HG03280 (cell line): ENCODE results near the gene EXOC6B.

ENCODE experiments used
- ATAC-seq: cut with Tn5 transposase; IDR thresholded peaks from one replicate; pipeline ENCODE4 v1.9.1; 2021; ENCODE audit warnings: mild to moderate bottlenecking, moderate library complexity; ENCODE audit not compliant: unreplicated experiment

EXOC6B gene

DNA sequence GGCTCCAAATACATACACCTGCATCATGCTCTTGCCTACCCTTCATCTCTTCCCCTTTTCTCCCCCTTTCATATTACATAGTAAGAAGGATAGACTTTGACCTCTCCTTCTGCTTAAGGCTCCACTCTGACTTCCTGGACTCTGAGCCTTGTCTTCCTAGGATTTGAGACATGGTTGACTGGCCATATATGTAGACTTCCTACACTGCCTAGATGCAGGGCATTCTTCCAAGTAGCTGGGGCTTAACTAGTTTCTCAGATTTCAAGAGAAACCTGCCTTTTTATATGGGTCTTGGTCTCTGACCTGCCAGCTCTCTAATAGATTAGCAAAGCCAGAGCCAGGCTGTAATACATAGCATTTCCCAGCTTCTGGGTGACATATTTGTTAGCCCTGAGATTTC is 642.8 kb downstream of the EXOC6B start:
- ATAC-seq, result no peak

DNA sequence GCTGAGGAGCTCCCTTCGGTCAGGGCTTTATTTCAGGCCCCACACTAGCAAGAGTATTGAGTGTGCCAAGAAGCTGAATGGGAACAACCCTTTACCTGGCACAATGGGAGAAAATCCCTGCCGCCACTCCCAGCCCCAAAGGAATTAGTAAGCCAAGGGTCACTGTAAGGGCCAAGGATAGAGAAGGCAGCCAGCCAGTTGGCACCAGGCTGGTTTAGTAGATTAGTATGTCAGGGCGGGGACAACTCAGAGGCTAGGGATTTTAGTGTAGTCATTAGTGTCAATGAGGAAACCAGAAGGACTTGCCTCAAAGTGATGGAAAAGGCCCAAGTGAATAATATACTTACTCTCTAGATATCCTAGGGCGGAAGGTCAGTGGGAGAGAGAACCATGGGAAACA is 643.3 kb downstream of the EXOC6B start:
- ATAC-seq, result no peak

DNA sequence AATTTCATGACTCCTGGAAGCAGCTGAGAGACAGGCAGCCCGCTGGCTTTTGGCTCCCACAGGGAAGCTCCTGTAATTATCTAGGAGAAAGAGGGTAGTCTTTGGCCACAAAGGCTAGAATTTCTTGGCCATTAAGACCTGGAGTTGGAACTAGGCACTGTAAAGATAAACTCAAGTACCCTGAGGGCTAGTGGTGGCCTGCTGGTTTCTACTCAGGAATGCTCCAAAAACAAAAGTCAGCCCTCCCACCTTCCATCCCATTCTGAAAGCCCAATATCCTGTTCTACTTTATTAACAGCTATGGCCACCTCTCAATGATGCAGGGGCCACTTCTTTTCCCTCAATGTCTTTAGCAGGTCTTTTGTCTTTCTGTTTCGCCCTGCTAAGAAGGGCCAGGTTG is 644.2 kb downstream of the EXOC6B start:
- ATAC-seq, result no peak

DNA sequence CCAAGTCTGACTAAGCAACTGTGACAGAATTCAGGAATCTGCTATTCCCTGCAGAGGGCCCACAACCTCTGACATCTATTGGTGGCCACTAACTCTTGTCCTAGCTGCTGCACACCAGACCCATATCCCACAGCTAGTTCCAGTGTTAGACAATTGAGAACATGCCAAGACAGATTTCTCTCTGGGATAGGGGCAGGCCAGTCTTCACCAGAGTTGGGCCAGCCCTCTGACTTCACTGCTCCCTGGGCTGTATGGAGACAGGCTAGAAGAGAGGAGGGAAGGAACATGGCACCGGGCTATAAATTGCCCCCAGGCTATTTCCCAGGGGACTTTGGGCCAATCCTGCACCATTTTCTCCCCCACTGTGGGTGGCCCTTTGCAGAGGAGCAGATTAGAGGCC is 645.5 kb downstream of the EXOC6B start:
- ATAC-seq, result no peak

DNA sequence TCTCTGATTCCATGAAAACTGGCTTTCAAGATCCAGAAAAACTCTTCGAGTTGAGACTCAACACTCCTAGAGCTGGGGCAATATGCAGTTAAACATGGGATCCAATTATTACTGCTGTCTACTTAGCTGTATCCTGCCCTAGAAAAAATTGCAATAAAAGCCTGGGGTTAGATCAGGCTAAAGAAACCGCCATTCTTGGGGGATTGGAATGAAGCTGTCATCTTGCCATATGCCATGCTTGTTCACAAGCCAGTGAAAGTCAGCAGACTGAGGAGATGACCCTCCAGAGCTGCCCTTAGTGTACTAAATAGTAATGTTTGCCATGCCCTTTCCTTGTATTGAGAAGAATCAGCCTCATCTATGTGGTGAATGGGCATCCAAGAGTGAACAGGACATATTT is 647.3 kb downstream of the EXOC6B start:
- ATAC-seq, result no peak

DNA sequence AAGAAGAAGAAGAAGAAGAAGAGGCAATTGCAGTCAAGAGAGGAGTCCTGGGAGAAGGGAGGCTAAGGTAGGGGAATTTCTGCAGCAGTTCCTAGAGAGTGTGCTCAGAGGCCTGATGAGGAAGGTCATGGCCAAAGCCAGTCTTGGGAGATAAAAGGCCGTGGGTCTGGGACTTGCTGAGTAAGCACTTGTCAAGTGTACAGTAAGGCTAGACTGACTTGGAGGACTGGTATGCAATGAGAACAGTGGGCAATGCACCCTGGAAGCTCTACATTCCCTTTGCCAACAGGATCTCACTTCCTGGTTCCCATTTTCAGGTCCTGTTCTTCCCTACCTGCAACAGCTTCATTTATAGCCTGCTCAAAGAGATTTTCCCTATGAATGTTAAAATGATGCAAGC is 649.6 kb downstream of the EXOC6B start:
- ATAC-seq, result no peak

DNA sequence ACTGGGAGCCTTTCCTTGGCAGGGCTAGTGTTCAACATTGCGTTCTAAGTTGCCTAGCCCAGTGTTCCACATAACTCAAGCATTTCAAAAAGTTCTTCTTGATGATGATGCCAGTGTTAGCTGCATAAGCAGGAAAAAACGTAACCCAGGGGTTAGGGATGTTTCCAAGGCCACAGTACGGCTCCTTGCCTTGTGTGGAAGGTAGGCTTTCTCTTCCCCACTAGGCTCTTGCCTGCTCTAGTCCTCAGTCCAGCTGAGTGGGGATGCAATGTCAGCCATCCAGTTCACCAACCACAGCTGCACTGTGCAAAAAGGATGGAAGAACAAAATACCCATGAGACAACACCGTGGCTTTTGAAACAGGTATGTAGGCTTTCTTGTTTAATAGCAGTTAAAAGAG is 650.2 kb downstream of the EXOC6B start:
- ATAC-seq, result no peak

DNA sequence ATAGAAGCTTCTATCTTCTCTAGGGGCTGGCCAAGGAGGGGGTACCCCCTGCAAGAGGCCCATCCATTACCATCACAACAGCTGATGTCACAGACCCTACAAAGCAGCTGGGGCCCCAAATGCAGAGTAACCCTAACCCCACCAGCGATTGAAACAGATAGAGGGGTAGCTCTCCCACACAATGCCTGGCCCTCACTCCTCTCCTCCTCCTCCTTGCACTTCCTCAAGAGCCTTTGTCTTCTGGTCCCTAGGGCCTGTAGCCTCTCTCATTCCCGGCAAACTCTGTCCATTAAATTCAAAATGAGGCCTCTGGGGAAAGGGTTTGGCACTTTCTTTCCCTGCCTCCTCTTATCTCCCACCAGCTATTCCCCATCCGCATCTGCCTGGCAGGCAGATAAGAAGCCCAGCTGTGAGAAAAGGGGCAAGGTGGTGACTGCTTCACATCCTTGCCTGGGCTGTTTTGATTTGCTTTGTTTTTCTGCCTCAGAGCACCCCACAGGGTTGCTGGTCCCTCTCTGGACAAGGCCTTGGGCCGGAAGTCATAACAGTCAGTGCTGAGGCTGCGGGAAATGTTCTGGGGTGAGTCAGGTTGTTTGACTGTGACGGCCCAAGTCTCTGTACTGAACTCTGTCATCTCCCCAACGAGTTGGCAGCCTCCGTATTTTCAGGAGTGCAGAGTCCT is 652.1 kb downstream of the EXOC6B start:
- ATAC-seq, result no peak

DNA sequence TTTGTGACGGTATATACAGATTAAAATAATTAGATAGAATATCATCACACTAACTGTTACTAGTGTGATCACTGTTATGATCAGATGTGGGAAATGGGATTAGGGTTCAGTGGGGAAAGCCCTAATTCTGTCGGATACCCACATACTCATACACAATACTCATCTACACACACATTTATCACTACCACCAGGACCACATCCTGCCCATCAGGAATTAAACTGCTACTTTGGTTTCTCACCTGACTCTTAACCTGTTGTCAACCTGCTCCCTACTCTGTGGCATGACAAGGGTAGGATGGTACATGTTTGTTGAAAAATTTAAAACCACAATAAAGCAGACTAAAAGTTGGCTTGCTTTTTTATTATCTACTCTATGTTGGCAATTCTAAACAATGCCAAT is 653.4 kb downstream of the EXOC6B start:
- ATAC-seq, result no peak

DNA sequence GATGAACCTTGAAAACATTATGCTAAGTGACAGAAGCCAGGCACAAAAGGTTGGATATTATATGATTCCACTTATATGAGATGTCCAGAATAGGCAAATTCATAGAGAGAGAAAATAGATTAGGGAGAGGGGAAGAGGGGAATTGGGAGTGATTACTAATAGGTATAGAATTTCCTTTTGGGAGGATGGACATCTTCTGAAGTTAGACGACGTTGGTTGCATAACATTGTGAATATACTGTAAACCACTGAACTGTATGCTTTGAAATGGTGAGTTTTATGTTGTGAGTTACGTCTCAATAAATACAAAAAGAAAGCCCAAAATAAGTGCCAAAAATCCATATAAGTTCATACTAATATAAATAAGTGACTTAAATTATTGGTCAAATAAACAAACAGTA is 659.6 kb downstream of the EXOC6B start:
- ATAC-seq, result no peak

DNA sequence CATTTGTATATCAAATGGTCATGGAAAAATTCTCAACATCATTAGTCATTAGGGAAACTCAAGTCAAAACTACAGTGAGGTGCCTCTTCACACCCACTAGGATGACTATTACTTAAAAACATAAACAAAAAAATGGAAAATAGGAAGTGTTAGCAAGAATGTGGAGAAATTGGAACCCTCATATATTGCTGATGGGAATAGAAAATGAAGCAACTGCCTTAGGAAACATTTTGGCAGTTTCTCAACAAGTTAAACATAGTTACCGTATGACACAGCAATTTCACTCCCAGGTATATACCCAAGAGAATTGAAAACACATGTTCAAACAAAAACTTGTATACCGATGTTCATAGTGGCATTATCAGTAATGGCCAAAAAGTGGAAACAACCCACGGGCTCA is 660.0 kb downstream of the EXOC6B start:
- no peak for ATAC-seq

DNA sequence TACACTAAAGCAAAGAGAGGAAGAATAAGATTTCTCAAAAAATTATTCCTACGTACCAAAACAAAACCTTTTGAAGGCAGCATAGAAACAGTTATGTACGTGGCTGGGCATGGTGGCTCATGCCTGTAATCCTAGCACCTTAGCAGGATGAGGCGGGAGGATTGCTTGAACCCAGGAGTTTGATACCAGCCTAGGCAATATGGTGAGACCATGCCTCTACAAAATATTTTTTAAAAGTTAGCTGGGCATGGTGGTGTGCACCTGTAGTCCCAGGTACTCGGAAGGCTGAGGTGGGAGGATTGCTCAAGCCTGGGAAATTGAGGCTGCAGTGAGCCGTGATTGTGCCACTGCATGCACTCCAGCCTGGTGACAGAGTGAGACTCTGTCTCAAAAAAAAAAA is 663.3 kb downstream of the EXOC6B start:
- ATAC-seq, result no peak

DNA sequence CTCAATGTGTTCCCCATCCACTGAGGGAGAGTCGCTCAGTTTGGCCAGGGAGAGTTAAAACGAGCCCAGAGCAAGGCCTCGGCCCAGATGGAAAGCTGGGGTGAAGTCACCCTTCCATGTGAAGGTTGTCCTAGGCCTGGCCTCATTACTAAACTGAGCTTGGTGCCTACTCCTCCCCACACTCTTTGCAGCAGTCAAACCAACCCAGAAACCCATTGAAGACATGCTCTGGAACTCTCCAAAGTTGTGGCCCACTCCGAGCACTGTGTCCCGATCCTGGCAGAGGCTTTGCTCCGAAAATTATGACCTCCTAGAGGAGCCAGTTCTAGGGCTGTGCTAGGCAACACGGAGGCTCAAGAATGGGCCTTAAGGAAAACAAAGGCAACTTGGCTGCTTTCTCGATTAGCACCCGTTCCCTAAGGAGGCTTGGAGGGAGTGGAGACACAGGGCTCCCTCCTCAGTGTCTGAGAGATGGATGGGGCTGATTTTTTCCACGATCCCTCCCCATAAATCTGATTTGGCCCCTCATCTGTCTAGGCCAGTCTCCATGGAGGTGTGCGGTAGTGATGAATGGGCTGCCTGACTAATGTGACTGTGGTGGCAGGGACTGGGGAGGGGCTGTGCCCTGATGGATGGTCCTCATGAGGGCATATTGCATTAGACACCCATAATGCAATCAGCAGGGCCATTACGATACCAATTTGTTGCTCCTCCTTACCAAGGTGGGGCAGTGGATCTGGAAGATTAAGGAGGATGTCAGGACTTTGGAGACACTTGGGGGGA is 666.4 kb downstream of the EXOC6B start:
- no peak for ATAC-seq

DNA sequence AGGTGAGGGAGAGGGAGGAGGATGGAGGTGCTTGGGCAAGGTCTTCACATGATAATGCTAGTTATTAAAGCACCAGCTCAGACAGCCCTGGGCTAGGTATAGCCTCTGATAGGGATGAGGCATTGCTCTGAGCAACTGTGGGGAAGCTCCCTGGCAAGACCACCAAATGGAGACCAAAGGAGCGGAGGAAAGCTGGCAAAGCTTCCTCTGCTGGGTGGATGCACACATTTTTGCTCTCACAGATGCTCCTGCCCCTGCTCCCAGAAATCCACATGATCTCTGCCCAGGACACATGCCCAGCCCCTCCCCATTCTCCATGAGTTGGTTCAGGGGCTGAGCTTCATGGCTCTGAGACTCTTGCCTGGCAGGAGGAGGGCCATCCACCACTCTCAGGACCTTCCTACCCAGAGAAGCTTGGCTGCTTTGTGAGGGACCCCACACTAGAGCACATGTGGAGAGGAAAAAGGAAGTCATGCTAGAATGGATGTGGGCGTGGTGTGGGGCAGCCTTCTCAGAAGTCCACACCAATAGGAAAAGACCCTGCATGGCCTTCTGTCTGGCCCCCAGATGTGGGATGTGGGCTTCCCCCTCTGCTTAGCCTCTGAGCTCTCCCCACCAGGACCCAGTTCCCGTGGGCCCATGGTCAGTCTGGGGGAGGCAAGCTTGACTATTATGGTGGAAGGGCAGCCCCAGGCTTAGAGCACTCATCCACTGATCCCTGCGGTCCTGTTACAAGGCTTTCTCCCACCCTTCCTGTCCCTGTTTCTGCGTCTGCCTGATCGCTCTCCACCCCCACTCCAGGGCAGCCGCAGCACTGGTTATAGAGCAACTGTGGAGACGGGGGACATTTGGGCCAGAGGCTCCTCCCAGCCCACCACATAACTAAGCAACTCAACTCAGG is 667.7 kb downstream of the EXOC6B start:
- no peak for ATAC-seq

DNA sequence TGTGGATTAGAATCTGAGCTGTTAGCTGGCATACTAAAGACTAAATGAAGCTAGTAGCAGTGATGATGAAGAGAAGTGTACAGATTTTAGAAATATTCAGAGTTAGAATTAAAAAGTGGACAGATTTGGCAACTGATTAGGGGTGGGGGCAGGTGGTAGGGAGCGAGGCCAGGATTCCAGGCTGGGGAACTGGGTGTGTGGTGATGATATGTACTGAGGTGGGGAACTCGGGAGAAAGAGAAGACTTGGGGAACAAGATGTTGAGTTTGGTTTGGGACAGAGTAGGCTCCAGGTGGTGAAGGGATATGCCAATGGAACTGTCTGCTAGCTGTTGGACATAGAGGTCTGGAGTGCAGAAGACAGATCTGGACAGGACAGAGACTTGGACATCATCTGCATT is 669.0 kb downstream of the EXOC6B start:
- no peak for ATAC-seq

DNA sequence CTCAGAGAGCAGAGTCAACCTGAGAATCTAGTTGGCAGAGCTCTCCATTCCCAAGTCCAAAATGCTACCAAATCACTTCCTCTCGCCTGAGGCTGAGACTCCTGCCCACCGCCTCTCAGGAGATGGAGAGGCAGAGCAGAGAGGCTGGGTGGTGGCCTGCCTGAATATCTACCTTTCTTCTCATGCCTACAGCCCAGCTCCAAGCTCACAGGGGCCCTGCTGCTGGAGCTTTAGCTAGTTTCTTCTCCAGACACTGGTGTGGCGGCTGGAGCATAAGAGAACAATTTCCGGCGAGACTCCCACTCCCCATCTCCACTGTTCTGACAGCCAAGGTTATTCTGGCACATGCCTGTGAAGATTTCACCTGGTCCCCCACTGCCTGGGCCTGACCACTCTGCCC is 670.1 kb downstream of the EXOC6B start:
- no peak for ATAC-seq

DNA sequence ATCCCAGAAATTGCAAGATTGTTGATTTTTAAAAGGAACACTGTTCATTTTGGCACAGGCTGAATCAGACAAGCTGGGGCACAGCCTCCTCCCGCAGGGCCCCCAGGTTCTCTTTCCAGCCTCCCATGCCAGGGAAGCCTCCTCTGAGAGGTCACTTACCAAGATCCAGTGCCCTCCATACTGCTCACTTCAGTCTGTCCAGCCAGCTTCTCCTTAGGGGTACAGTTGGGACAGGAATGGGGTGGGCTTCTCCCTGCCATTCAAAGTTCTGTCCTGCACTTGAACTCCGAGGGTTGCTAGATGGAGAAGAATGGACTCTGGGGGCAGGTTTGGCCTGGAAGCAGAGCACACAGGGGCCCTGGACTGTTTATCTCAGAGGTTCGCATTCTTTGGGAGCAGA is 670.7 kb downstream of the EXOC6B start:
- ATAC-seq, result no peak

DNA sequence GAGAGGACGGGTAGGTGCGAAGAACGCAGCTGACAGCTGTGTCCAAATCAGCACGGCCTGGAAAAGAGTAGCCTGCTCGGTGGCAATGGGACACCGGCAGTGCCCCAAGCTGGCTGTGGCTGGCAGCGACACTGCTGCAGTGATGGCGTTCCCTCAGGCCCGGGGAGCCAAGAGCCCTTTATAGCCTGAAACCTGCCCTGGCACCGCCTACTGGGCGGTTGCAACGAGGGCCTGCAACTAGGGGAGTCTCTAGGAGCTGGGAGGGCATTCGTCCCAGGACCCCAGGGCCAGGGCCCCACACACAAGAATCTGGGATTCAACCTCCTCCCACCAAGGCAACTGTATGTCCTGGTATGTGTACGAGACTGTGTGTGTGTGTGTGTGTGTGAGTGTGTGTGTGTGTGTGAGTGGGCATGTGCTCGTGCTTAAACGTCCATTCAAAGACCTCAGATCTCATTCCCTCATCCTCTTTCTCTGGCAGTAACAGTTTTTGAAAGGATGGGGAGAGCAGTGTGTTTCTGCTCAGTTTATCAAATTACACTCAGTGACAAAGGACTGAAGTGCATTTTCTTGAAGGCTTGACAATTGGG is 671.4 kb downstream of the EXOC6B start:
- ATAC-seq, result no peak

DNA sequence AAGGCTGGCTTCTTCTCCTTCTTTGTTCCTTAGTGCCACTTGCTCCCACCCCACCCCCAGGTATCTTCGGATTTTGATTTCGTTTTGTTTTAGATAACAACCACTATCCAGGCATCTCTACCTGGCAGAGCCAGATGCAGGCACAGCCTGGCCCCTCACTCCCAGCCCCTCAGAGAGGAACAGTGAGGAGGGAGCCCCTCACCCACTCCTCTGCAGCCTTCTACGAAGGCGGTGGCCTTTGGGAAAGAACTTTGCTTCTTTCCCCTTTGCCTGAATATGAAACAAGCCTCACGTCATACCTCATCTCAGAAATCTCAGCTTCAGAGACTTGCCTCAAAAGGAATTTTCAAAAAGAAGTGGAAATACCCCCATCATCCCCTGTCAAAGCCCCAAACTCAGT is 671.9 kb downstream of the EXOC6B start:
- no peak for ATAC-seq

DNA sequence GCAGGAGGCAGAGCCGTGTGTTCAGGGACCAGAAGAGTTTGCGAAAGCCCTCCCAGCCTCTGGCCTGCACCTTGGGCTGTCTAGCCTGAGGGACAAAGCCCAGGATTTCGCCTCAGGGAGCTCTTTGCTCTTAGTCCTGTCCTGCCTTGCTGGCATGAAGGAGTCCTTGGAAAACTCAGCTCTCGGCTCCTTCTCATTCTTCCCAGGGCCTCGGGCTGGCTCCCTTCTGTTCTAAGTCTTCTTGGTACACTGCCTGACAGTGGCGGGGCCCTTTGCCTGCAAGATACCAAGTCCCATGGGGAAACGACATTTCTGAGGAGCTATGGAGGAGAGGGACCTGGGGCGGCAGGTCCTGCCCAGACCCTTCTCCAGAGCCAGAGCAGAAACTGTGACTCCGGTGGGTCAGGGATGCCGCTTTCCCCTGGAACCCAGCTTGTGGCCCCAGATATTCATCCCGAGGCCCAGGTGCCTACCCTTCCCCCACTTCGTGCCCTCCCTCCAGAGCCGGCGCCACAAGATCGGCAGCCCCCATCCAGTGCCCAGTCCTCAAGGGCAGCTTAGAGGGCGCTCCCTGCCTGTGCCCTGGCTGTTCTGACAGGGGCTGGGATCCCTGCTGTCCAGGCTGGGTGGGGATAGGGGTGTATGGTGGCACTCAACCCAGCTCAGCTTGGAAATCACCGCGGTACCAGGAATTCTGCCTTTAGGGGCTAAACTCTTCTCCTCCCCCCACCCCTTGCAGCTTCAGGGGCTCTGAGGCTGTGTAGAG is 672.6 kb downstream of the EXOC6B start:
- ATAC-seq, result no peak
